AG09319 (cell line): ENCODE results near the gene PKD1L1.

Experiments
- DNase-seq: peaks from one replicate; pipeline ENCODE4 v3.0.0-alpha.2; 2010; ENCODE audit warnings: low read depth; ENCODE audit errors: extremely low read depth
- CTCF ChIP-seq: IDR thresholded peaks from 2 replicates; pipeline ENCODE4 v1.5.1; 2011; ENCODE audit warnings: low read depth, mild to moderate bottlenecking, inconsistent platforms, low read length, moderate library complexity

The PKD1L1 gene

GRCh38 chr7:47765373-47765979 lies 182.8 kb downstream of the PKD1L1 start:
- TF ChIP-seq CTCF: no peak

GRCh38 chr7:47764746-47765145 lies 183.5 kb downstream of the PKD1L1 start:
- no peak for DNase-seq
- no peak for TF ChIP-seq CTCF

More at GRCh38 chr7:47765373-47765979, 182.8 kb downstream of the PKD1L1 start:
- DNase-seq: no peak

- no peak for TF ChIP-seq CTCF
- peak; percentile 72 for DNase-seq
Observed at GRCh38 chr7:47763063-47763974, 184.9 kb downstream of the PKD1L1 start.

GRCh38 chr7:47762746-47763062 lies 185.6 kb downstream of the PKD1L1 start:
- TF ChIP-seq CTCF: no peak
- DNase-seq: no peak

- TF ChIP-seq CTCF: no peak
- DNase-seq: no peak
Observed at GRCh38 chr7:47762207-47762606, 186.1 kb downstream of the PKD1L1 start.

GRCh38 chr7:47759056-47759706 lies 189.1 kb downstream of the PKD1L1 start:
- TF ChIP-seq CTCF: peak; percentile 25
- DNase-seq: no peak

GRCh38 chr7:47758546-47758945 lies 189.7 kb downstream of the PKD1L1 start:
- DNase-seq: no peak
- no peak for TF ChIP-seq CTCF
